SK-N-MC (cell line): ENCODE measurements around the gene HLCS.

Source experiments
- DNase-seq: peaks from one replicate; pipeline ENCODE4 v3.0.0-alpha.2; 2011; ENCODE audit warnings: low read depth, low spot score
- H3K27ac ChIP-seq: fragments of 200-600 bp; sonication (generic); 2 replicates; pipeline ENCODE4 v1.5.1; 2016; ENCODE audit warnings: mixed run types
- H3K36me3 ChIP-seq: fragments of 200-600 bp; sonication (generic); 2 replicates; pipeline ENCODE4 v1.6.1; 2017; ENCODE audit warnings: antibody characterized with exemption, low read length, mixed read lengths; ENCODE audit not compliant: insufficient read depth
- H3K4me3 ChIP-seq: fragments of 200-600 bp; sonication (generic); 2 replicates; pipeline ENCODE4 v1.5.1; 2016
- H3K9ac ChIP-seq: fragments of 200-600 bp; sonication (generic); 2 replicates; pipeline ENCODE4 v1.8.0; 2017; ENCODE audit warnings: mixed run types, mixed read lengths; ENCODE audit not compliant: insufficient read length
- H3K9me3 ChIP-seq: fragments of 200-600 bp; sonication (generic); 2 replicates; pipeline ENCODE4 v1.6.1; 2017; ENCODE audit warnings: low read depth, mild to moderate bottlenecking, antibody characterized with exemption, low read length, moderate library complexity, mixed read lengths
- EZH2 ChIP-seq: fragments of 200-600 bp; sonication (generic); IDR thresholded peaks from one replicate; pipeline ENCODE4 v1.6.1; 2017; ENCODE audit warnings: antibody characterized with exemption
- FOXP2 ChIP-seq: optimal IDR thresholded peaks from 2 replicates; pipeline ENCODE3; 2011; ENCODE audit warnings: mild to moderate bottlenecking, moderate library complexity; ENCODE audit not compliant: insufficient read depth; ENCODE audit errors: extremely low read length, control extremely low read depth
- POLR2AphosphoS5 ChIP-seq: IDR thresholded peaks from 2 replicates; pipeline ENCODE4 v1.6.1; 2012; ENCODE audit warnings: mild to moderate bottlenecking, low read depth, low read length, borderline replicate concordance

Gene HLCS

DNA sequence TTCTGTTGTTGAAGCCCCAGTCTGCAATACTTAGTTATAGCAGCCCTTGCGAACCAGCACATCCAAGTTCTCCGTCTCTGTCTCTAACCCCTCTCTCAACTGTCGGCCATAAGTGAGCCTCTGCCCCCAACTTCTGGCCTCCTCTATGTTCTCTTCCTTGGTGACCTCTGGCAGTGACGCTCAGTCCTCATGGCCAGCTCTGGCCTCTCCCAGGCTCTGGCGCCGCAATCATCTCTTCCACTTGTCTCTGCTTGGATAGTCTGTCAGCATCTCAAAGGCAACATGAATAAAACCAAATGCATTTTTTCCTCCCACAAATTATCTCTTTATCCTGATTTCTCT is 8.4 kb upstream of the HLCS start:
- no peak for DNase-seq
- no peak for TF ChIP-seq FOXP2
- no peak for TF ChIP-seq EZH2
- TF ChIP-seq POLR2AphosphoS5 = no peak
- no peak overlapping the region for H3K27ac ChIP-seq
- H3K9me3 ChIP-seq = no peaks in the 10 kb centered on the region
- H3K36me3 ChIP-seq = no peaks in the 10 kb centered on the region
- H3K9ac ChIP-seq = no peak overlapping the region
- H3K4me3 ChIP-seq = no peak overlapping the region

DNA sequence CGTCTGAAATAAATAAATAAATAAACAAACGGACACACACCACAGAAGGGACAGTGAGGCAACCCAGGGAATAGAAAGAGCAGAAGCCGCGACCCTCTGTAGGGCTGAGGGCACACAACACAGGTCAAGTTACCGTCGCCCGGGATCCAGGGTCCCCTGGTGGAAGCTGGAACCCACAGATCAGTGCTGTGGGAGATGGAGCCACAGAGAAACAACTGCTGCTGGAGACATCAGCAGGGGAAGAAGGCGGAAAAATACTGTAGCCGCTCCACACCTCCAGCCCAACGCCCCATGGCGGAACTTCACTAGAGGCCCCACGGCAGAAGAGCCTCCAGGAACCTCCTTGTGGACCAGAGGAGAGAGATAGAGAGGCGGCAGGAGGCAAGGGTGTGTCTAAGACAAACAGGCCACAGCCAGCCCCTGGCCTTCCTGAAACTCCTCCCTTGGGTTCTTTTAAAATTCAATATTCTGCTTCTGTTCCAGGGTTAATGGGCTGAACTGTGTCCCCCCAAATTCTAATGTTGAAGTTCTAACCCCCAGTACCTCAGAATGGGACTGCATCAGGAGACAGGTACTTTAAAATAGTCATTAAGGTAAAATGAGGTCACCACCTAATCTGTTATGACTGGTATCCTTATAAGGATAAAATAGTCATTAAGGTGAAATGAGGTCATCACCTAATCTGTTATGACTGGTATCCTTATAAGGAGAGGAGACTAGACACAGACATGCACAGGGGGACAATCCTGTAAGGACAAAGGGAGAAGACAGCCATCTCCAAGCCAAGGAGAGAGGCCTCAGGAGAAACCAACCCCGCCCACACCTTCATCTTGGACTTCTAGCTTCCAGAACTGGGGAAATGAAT is 7.7 kb upstream of the HLCS start:
- TF ChIP-seq POLR2AphosphoS5 = no peak
- TF ChIP-seq FOXP2 = no peak
- TF ChIP-seq EZH2 = no peak
- DNase-seq = no peak
- no peaks in the 10 kb centered on the region for H3K9me3 ChIP-seq
- no peak overlapping the region for H3K4me3 ChIP-seq
- no peak overlapping the region for H3K9ac ChIP-seq
- no peak overlapping the region for H3K27ac ChIP-seq
- H3K36me3 ChIP-seq = no peaks in the 10 kb centered on the region

- no peak for DNase-seq
- Histone ChIP-seq H3K27ac (no peak overlapping the region), H3K36me3 (no peaks in the 10 kb centered on the region), H3K9me3 (no peaks in the 10 kb centered on the region), H3K9ac (no peak overlapping the region), H3K4me3 (no peak overlapping the region)
- TF ChIP-seq FOXP2 = no peak
- no peak for TF ChIP-seq POLR2AphosphoS5
- no peak for TF ChIP-seq EZH2
Measured at GRCh38 chr21:36968976-36969375, 2.5 kb upstream of the HLCS start.

GRCh38 chr21:36968414-36968813 is 1.9 kb upstream of the HLCS start:
- DNase-seq = no peak
- no peaks in the 10 kb centered on the region for H3K9me3 ChIP-seq
- no peaks in the 10 kb centered on the region for H3K36me3 ChIP-seq
- TF ChIP-seq EZH2 (no peak), FOXP2 (no peak), POLR2AphosphoS5 (no peak)
- H3K9ac ChIP-seq = no peak overlapping the region
- no peak overlapping the region for H3K4me3 ChIP-seq
- no peak overlapping the region for H3K27ac ChIP-seq

DNA sequence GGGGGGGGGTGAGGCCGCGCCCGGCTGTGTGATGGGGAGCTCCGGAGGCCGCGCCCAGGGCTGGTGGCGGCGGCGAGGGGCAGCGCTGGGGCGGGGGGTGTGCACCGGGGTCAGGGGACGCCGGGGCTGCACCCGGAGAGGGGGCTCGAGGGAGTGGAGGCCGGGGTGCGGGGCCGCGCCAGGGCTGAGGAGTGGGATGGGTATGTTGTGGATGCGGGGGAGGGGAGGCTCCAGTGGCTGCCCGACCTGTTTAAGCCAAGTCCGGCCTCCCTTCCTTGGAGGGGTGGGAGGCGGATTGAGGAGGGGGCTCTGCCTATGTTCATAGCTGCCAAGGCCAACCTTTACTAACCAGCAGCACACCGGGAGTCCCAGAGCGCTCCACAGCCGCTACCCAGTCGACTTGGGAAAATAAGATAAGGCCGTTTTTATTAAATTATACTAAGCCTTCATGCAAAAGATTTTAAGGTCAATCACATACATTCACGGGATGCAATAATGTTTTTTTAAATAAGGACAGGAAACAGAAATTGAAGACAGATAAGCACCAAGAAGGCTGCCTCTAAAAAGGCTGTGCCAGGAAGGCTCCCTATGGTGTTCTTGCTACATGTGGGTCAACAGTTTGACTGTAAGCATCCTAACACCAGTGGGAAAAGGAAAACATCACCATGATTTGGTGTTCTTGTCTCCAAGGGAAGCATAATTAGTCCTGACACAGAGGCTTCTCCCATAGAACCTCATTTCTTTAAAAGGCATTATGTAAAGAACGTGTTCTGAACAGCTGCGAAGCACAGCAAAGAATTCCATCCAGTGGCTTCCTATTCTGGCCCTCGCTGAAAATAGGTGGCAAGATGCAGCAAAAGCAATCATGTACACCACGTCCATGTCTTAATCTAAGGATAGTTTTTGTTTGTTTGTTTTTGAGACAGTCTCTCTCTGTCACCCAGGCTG is 626 bp upstream of the HLCS start:
- 0 out of 2 replicates have a peak overlapping the region, but pooled peaks have one; percentile 13 for H3K27ac ChIP-seq
- H3K9ac ChIP-seq = no peak overlapping the region
- DNase-seq = peak; percentile 18

DNA sequence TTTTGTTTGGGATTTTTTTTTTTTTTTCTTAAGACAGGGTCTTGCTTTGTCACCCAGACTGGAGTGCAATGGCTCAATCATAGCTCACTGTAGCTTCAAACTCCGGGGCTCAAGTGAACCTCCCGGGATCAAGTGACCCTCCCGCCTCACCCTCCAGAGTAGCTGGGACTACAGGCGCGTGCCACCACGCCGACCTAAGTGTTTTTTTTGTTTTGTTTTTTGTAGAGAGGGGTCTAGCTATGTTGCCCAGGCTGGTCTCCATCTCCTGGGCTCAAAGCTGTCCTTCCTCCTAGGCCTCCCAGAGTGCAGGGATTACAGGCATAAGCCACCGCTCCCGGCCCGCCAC is 776 bp downstream of the HLCS start:
- no peak overlapping the region for H3K27ac ChIP-seq
- no peaks in the 10 kb centered on the region for H3K9me3 ChIP-seq
- TF ChIP-seq POLR2AphosphoS5 (no peak), EZH2 (no peak), FOXP2 (no peak)
- no peak for DNase-seq
- no peaks in the 10 kb centered on the region for H3K36me3 ChIP-seq
- peak overlapping the region; percentile 75 for H3K4me3 ChIP-seq
- H3K9ac ChIP-seq = peak overlapping the region; percentile 64

More for the DNA sequence above, 626 bp upstream of the HLCS start:
- TF ChIP-seq FOXP2 (no peak), EZH2 (no peak)
- H3K9me3 ChIP-seq = no peaks in the 10 kb centered on the region
- no peaks in the 10 kb centered on the region for H3K36me3 ChIP-seq
- peak overlapping the region; percentile 77 for H3K4me3 ChIP-seq

DNA sequence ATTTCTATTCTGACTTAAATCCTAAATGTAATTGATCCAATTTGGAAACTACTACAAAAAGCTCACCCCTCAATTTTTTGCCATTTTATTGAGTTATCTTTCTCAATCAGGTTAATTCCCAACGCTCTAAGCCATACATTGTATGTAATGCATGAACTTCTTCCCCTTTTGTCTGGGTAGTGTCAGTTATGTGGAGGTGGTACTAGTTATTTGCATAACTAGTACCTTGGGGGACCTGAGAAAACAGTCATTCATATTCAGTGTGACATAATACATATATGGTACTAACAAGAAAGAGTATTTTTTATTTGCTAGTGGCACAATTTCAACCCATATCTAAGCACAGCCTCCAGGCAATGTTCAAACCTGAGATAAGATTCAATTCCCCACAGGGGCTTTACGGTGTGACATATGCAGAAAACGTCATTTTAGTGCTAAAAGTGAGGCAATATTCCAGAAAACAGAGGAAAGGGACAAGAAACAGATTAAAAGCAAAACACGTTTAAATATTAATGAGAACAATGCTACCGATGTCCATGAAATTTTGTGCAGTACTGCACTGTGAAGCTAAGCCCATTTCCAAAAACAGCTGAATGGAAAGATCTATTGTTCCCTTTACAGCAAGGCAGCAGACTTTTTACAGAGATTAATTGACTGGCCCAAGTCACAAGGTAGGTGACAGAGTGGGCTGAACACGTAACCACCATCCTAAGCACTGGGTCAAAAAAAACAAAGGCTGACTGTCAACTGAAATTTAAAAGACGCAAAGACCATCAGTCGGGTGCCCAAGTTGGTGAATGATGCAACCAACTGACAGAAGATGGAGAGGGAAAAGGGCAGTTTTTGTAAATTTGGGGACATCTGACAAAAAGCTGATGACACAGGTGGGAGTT is 1.4 kb downstream of the HLCS start:
- DNase-seq = no peak
- TF ChIP-seq POLR2AphosphoS5 = no peak
- no peak for TF ChIP-seq FOXP2
- no peak for TF ChIP-seq EZH2
- no peaks in the 10 kb centered on the region for H3K36me3 ChIP-seq
- H3K4me3 ChIP-seq = peak overlapping the region; percentile 75; the same call in 1 of the 2 replicates
- H3K9ac ChIP-seq = peak overlapping the region; percentile 26
- peak overlapping the region; percentile 37; the same call in 1 of the 2 replicates for H3K27ac ChIP-seq
- no peaks in the 10 kb centered on the region for H3K9me3 ChIP-seq

DNA sequence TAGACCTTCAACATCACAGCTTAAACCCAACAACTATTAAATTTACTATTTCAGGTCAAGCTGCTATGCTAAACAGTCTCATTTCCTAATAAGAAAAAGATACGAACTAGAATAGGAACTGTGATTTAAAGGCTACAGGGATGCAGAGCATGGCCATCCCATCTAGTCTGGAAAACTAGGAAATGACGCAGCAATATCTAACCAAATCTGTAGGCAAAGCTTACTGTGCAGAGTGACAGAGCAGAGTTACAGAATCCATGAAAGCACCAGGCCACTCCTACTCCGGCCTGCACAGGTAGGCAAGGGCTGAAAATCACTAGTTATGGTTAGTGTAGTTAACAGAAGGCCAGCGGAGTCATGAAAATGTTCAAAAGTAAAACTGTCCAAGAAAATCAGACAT is 2.1 kb downstream of the HLCS start:
- Histone ChIP-seq H3K27ac (no peak overlapping the region), H3K4me3 (no peak overlapping the region), H3K36me3 (no peaks in the 10 kb centered on the region), H3K9ac (no peak overlapping the region), H3K9me3 (no peaks in the 10 kb centered on the region)
- no peak for DNase-seq
- TF ChIP-seq EZH2 (no peak), POLR2AphosphoS5 (no peak), FOXP2 (no peak)
